Smooth muscle cell (in vitro differentiated cells): ENCODE results near the gene TXNRD1. TPM values are rescaled to one million over a fixed set of nuclear protein-coding genes. Genes with fewer than 3 reads are reported as not detected.

Source experiments
- DNase-seq: peaks from one replicate; lab custom pipeline; 2025; ENCODE audit not compliant: unreplicated experiment; lab: John Stamatoyannopoulos, UW
- H2AFZ ChIP-seq: fragments of 200-600 bp; sonication (generic); 2 replicates; pipeline ENCODE4 v1.6.0; 2016; ENCODE audit warnings: antibody characterized with exemption, low read depth, mild to moderate bottlenecking
- H3F3A ChIP-seq: fragments of 200-600 bp; sonication (generic); 2 replicates; pipeline ENCODE4 v1.6.0; 2017; ENCODE audit warnings: antibody characterized with exemption, low read depth
- H3K27ac ChIP-seq: fragments of 200-600 bp; sonication (generic); 2 replicates; pipeline ENCODE4 v1.5.1; 2016; ENCODE audit warnings: low read depth, mild to moderate bottlenecking
- H3K27me3 ChIP-seq: fragments of 200-600 bp; sonication (generic); 2 replicates; pipeline ENCODE4 v1.6.1; 2016; ENCODE audit warnings: low read depth, mild to moderate bottlenecking
- H3K36me3 ChIP-seq: fragments of 200-600 bp; sonication (generic); 2 replicates; pipeline ENCODE4 v1.5.1; 2016; ENCODE audit warnings: low read depth
- H3K4me1 ChIP-seq: fragments of 200-600 bp; sonication (generic); 2 replicates; pipeline ENCODE4 v1.5.1; 2016; ENCODE audit warnings: low read depth
- H3K4me2 ChIP-seq: fragments of 200-600 bp; sonication (generic); 2 replicates; pipeline ENCODE4 v1.6.0; 2016; ENCODE audit warnings: mild to moderate bottlenecking
- H3K4me3 ChIP-seq: fragments of 200-600 bp; sonication (generic); 2 replicates; pipeline ENCODE4 v1.5.1; 2016; ENCODE audit warnings: mild to moderate bottlenecking
- H3K79me2 ChIP-seq: fragments of 200-600 bp; sonication (generic); 2 replicates; pipeline ENCODE4 v1.6.0; 2016; ENCODE audit warnings: low read depth, mild to moderate bottlenecking
- H3K9ac ChIP-seq: fragments of 200-600 bp; sonication (generic); 2 replicates; pipeline ENCODE4 v1.6.0; 2016; ENCODE audit warnings: low read depth
- H3K9me3 ChIP-seq: fragments of 200-600 bp; sonication (generic); replicated peaks from 2 replicates; pipeline ENCODE4 v1.5.1; 2016; ENCODE audit warnings: low read depth
- H4K20me1 ChIP-seq: fragments of 200-600 bp; sonication (generic); 2 replicates; pipeline ENCODE4 v1.6.0; 2016; ENCODE audit warnings: low read depth
- CTCF ChIP-seq: fragments of 200-600 bp; sonication (generic); IDR thresholded peaks from 2 replicates; pipeline ENCODE4 v1.5.1; 2017; ENCODE audit warnings: borderline replicate concordance, mild to moderate bottlenecking, antibody characterized with exemption; ENCODE audit not compliant: insufficient read depth, poor library complexity, severe bottlenecking
- WGBS: methylation state at CpG from one replicate; pipeline ENCODE4 v1.1.7; 2016; ENCODE audit warnings: low lambda C conversion rate; 5-methylcytosine and 5-hydroxymethylcytosine counted together
- polyA plus RNA-seq: library from polyadenylated mRNA; unstranded; fragments of >200 nt; fragmentation: Nextera tagmentation; extraction: Ambion mirVana; gene quantifications from 2 replicates; pipeline ENCODE4 v1.2.1, GENCODE V29; 2016
- total RNA-seq: library from RNA; depleted of rRNA; stranded (reverse); fragments of >200 nt; gene quantifications from 2 replicates; pipeline ENCODE4 v1.2.3, GENCODE V29; 2014

The TXNRD1 gene
- total and polyA plus RNA-seq, 2 experiments from 2014 or later = 31.1 to 61.7 TPM

- Histone ChIP-seq H3K79me2 (no peaks in the 10 kb centered on the region), H3K4me2 (no peak overlapping the region), H3K27me3 (peaks cover 10% of the 10 kb centered on the region), H2AFZ (no peak overlapping the region), H3F3A (no peaks in the 10 kb centered on the region), H3K4me3 (no peak overlapping the region), H3K4me1 (no peaks in the 10 kb centered on the region), H3K9ac (no peak overlapping the region), H4K20me1 (no peaks in the 10 kb centered on the region), H3K9me3 (no peaks in the 10 kb centered on the region), H3K36me3 (no peaks in the 10 kb centered on the region), H3K27ac (no peak overlapping the region)
- peak; percentile 75 for TF ChIP-seq CTCF
- WGBS = 50% methylated on average over 3 of the region's 3 CpGs
- no peak for DNase-seq
These were observed 14.2 kb upstream of the TXNRD1 start for GRCh38 chr12:104201238-104202001.

GRCh38 chr12:104204690-104205480, 10.7 kb upstream of the TXNRD1 start:
- no peak for TF ChIP-seq CTCF
- no peak overlapping the region for H3K27ac ChIP-seq
- H2AFZ ChIP-seq = no peak overlapping the region
- H3K27me3 ChIP-seq = no peaks in the 10 kb centered on the region
- H3K4me2 ChIP-seq = no peak overlapping the region
- WGBS = 90% methylated on average over 19 of the region's 19 CpGs
- no peaks in the 10 kb centered on the region for H3F3A ChIP-seq
- no peaks in the 10 kb centered on the region for H4K20me1 ChIP-seq
- H3K9ac ChIP-seq = no peak overlapping the region
- no peaks in the 10 kb centered on the region for H3K9me3 ChIP-seq
- no peaks in the 10 kb centered on the region for H3K36me3 ChIP-seq
- no peak for DNase-seq
- no peaks in the 10 kb centered on the region for H3K4me1 ChIP-seq
- H3K79me2 ChIP-seq = no peaks in the 10 kb centered on the region
- H3K4me3 ChIP-seq = no peak overlapping the region

GRCh38 chr12:104207416-104208205, 8.0 kb upstream of the TXNRD1 start:
- Histone ChIP-seq H3K9me3 (no peaks in the 10 kb centered on the region), H3K4me1 (no peaks in the 10 kb centered on the region), H2AFZ (no peak overlapping the region), H4K20me1 (no peaks in the 10 kb centered on the region), H3K4me2 (no peak overlapping the region), H3K36me3 (no peaks in the 10 kb centered on the region), H3K27ac (no peak overlapping the region), H3K27me3 (no peaks in the 10 kb centered on the region), H3F3A (no peaks in the 10 kb centered on the region), H3K4me3 (no peak overlapping the region), H3K9ac (no peak overlapping the region), H3K79me2 (no peaks in the 10 kb centered on the region)
- no peak for DNase-seq
- no peak for TF ChIP-seq CTCF
- WGBS = 92% methylated on average over 8 of the region's 8 CpGs
